Measurements from ENCODE around the gene ATP2A2. TPM values are rescaled to one million over a fixed set of nuclear protein-coding genes. Genes with fewer than 3 reads are reported as not detected.
"Not testable (repeated sequence)": the region's sequence is repeated elsewhere in the genome, so short reads cannot be mapped to it uniquely, and the experiment has no call there.

The ATP2A2 gene
- total RNA-seq, 2 experiments from 2014 or later: 126 to 131 TPM

DNA sequence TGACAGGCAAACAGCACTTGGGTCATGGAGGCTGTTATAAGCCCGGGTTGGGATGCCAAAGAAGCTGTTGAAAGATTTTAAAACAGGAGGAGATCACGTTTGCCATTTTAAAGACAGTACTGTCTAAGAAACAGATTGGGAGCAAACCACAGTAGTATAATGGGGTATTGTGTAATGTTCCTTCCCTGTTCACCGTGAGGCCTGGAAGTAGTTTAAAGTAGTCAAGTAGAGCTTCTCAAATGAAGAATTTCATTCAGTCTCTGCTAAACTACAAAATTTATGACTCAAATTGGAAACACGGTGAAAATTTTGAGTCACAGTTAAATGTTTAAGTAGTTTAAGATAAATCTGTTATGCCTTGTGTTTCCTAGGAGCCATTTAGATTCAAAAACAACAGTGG lies 35.8 kb downstream of the ATP2A2 start:
- Mint-ChIP-seq H3K27ac (no peak overlapping the region), H3K4me1 (peaks cover 41% of the 10 kb centered on the region), H3K36me3 (ENCODE audit: low read depth) (peaks cover 39% of the 10 kb centered on the region), H3K4me3 (no peak overlapping the region), H3K27me3 (no peaks in the 10 kb centered on the region), H3K9me3 (no peaks in the 10 kb centered on the region)
- DNase-seq: no peak
- CTCF ChIA-PET: interaction anchor here (0.6 to 2.0 kb wide), 4 partner anchors 10 to 424 kb away, joined by 3 to 6 read pairs (median 4); no protein-coding TSS in a partner anchor
- POLR2A ChIA-PET: no interaction called here

DNA sequence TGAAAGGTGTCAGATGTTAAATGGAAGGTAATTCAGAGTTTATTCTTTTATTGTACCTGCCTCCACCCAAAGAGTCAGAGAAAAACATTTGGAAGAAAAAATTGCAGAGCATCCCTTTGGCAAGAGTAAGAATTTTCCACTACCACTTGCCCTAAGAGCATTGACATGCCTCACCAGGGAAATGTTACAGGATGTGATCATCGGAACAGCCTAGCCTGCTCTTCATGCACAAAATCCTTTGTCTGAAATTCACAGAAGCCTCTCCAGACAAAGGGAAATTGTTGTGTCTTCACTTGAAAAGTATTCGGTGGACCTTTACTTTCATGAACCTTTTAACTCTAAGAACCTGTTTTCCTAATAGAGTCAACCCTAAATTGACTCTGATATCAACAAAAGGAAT lies 36.9 kb downstream of the ATP2A2 start:
- Mint-ChIP-seq H3K4me1 (peaks cover 38% of the 10 kb centered on the region), H3K36me3 (ENCODE audit: low read depth) (peaks cover 32% of the 10 kb centered on the region), H3K27ac (no peak overlapping the region), H3K27me3 (no peaks in the 10 kb centered on the region), H3K9me3 (no peaks in the 10 kb centered on the region), H3K4me3 (no peak overlapping the region)
- CTCF ChIA-PET: interaction anchor here (0.8 to 2.0 kb wide), 4 partner anchors 13 to 30 kb away, joined by 3 to 6 read pairs (median 3); no protein-coding TSS in a partner anchor
- POLR2A ChIA-PET: no interaction called here
- no peak for DNase-seq

DNA sequence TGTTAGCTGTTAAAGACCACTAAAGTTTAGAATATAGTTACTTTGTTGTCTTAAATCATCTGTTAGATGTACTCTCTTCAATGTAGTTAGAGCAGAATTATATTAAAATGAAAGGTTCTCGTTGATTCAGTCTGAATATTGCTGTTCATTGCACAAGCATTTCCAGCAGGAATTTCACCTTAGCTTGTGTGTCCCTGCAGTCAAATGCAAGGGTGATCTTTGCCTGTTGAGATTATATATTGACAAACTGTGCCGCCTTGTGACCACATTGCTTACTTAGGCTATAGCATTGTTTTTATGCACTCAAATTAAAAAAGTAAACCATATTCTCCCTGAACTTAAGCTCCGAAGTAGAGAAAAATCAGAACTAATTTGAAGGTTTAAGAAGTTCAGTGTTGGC lies 39.5 kb downstream of the ATP2A2 start:
- Mint-ChIP-seq H3K9me3 (no peaks in the 10 kb centered on the region), H3K36me3 (ENCODE audit: low read depth) (peaks cover 19% of the 10 kb centered on the region), H3K4me1 (peaks cover 23% of the 10 kb centered on the region), H3K27me3 (no peaks in the 10 kb centered on the region), H3K4me3 (no peak overlapping the region), H3K27ac (no peak overlapping the region)
- POLR2A ChIA-PET: no interaction called here
- no peak for DNase-seq
- CTCF ChIA-PET: interaction anchor here (2.4 to 3.2 kb wide), 2 partner anchors 10 to 12 kb away, joined by 9 to 18 read pairs; no protein-coding TSS in a partner anchor

DNA sequence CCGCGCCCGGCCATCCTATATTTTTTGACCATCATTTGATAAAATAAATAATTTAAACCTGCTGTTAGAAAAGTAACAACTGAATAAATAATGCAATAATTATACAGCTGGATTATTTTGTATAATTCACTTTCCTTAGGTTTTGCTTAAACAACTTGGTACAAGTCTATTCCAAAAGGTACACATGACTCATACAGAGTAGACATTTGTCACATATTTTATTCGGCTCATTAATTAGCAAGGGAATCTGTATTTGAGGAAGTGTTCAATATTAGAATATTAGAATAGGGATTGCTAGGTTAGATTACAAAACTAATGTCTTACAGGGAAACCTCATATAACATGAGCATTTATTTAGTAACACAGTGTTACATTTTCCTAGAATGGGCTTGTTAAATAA lies 48.7 kb downstream of the ATP2A2 start:
- DNase-seq: no peak
- ChIA-PET POLR2A (interaction anchor here (0.6 kb wide), 1 partner anchor 92 kb away, joined by 3 read pairs; no protein-coding TSS in a partner anchor), CTCF (interaction anchor here (0.9 to 2.2 kb wide), 4 partner anchors 12 to 101 kb away, joined by 3 to 6 read pairs (median 4); no protein-coding TSS in a partner anchor)
- Mint-ChIP-seq H3K27me3 (no peaks in the 10 kb centered on the region), H3K9me3 (no peaks in the 10 kb centered on the region), H3K4me3 (no peak overlapping the region), H3K27ac (no peak overlapping the region), H3K4me1 (peaks cover 10% of the 10 kb centered on the region), H3K36me3 (ENCODE audit: low read depth) (peaks cover 52% of the 10 kb centered on the region)

DNA sequence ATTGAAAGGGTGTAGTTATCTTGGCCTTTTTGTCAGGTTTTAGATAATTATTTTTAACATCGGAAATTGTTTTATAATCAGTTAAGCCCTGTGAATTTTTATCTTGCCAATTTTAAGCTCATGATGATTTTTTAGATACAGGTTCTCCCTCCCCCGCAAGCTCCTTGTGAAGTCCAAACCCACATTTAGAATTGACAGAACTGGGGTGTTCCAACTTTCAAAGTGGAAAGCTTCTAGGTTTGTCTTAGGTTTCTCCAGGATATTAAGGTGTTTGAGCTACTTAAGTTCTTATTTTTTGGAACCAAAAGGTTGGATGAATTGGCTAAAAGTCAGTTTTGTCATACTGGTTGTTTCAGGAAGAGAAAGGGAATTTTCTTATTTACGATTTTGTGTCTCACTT lies 49.1 kb downstream of the ATP2A2 start:
- Mint-ChIP-seq H3K27ac (peak overlapping the region; percentile 66), H3K4me1 (peaks cover 10% of the 10 kb centered on the region), H3K4me3 (no peak overlapping the region), H3K27me3 (no peaks in the 10 kb centered on the region), H3K36me3 (ENCODE audit: low read depth) (peaks cover 52% of the 10 kb centered on the region), H3K9me3 (no peaks in the 10 kb centered on the region)
- no peak for DNase-seq
- ChIA-PET POLR2A (interaction anchor here (0.6 kb wide), 1 partner anchor 91 kb away, joined by 3 read pairs; no protein-coding TSS in a partner anchor), CTCF (interaction anchor here (0.9 to 2.2 kb wide), 4 partner anchors 12 to 101 kb away, joined by 3 to 6 read pairs (median 4); no protein-coding TSS in a partner anchor)

DNA sequence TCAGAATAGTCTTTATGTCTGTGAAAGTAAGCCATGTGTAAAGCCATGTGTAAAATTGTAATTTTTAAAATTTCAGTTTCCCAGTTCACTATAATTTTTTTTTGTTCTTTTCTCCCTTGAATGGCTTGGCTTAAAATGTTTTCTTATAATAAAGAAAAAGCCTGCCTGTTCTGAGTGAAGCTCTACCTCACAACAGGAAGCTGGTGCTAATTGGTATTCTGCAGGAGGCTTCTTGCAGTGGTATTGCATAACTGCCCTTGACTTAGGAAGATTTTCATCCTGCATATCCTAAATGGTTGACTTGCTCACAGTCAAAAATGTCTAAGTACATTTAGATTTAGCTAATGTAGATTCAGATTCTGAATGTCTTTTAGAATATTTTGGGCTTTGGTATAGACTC lies 49.5 kb downstream of the ATP2A2 start:
- H3K27me3 Mint-ChIP-seq: no peaks in the 10 kb centered on the region
- CTCF ChIA-PET: interaction anchor here (0.9 to 2.2 kb wide), 5 partner anchors 13 to 133 kb away, joined by 3 to 6 read pairs (median 4); no protein-coding TSS in a partner anchor
- no peaks in the 10 kb centered on the region for H3K9me3 Mint-ChIP-seq
- no peak overlapping the region for H3K4me3 Mint-ChIP-seq
- DNase-seq: no peak
- POLR2A ChIA-PET: no interaction called here
- peaks cover 10% of the 10 kb centered on the region for H3K4me1 Mint-ChIP-seq
- H3K27ac Mint-ChIP-seq: no peak overlapping the region
- peaks cover 53% of the 10 kb centered on the region for H3K36me3 Mint-ChIP-seq (ENCODE audit: low read depth)

DNA sequence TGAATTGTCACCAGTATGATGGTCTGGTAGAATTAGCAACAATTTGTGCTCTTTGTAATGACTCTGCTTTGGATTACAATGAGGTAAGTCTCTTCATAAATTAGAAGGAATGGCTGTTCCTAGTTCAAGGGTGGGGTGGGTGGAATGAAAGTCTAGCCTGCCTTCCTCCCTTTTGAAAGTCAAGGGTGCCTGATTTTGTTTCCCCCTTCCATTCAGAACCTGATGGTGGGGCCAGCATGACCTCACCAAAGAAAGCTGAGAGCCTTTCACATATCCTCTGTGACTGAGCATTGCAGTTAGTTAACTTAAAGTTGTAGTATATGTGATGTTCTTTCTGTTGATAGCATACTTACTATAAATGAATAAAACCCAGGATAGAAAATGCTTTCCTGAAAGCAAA lies 52.2 kb downstream of the ATP2A2 start:
- H3K9me3 Mint-ChIP-seq: no peaks in the 10 kb centered on the region
- H3K27me3 Mint-ChIP-seq: no peaks in the 10 kb centered on the region
- peaks cover 10% of the 10 kb centered on the region for H3K4me1 Mint-ChIP-seq
- CTCF ChIA-PET: interaction anchor here (1.8 kb wide), 1 partner anchor 12 kb away, joined by 9 read pairs; no protein-coding TSS in a partner anchor
- DNase-seq: no peak
- no peak overlapping the region for H3K4me3 Mint-ChIP-seq
- POLR2A ChIA-PET: no interaction called here
- no peak overlapping the region for H3K27ac Mint-ChIP-seq
- peaks cover 48% of the 10 kb centered on the region for H3K36me3 Mint-ChIP-seq (ENCODE audit: low read depth)

DNA sequence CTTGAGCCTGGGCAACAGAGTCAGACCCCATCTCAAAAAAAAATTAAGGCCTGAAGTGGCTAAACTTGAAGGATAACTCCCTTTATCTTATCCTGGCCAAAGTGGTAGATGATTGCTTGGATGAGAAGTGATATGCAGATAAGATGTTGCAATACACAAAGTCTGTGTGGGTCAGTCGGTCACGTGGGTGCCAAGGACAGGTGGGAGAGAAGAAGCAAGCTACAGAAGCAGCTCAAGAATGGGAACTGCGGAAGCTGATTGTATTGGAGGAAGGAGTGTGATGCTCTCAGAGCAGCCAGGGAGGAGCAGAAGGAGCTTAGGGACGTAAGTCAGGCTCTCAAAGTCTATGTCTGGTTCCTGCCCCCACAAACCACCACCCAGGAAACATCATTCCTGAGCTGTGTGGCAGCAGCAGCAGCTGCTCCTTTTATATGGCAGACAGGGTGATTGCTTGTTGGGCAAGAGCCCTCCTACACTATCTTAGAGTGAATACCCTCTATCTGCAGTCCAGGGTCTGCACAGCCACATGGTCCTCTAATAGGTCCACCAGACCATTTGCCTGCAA lies 54.5 kb downstream of the ATP2A2 start:
- ChIA-PET POLR2A (no interaction called here), CTCF (interaction anchor here (0.7 to 1.7 kb wide), 4 partner anchors 14 to 114 kb away, joined by 3 to 6 read pairs (median 4); partner anchors contain the start of gene ARPC3)
- H3K36me3 Mint-ChIP-seq (ENCODE audit: low read depth): peaks cover 56% of the 10 kb centered on the region
- H3K9me3 Mint-ChIP-seq: no peaks in the 10 kb centered on the region
- no peak overlapping the region for H3K27ac Mint-ChIP-seq
- no peak overlapping the region for H3K4me3 Mint-ChIP-seq
- DNase-seq: no peak
- no peaks in the 10 kb centered on the region for H3K27me3 Mint-ChIP-seq
- H3K4me1 Mint-ChIP-seq: peaks cover 1% of the 10 kb centered on the region

DNA sequence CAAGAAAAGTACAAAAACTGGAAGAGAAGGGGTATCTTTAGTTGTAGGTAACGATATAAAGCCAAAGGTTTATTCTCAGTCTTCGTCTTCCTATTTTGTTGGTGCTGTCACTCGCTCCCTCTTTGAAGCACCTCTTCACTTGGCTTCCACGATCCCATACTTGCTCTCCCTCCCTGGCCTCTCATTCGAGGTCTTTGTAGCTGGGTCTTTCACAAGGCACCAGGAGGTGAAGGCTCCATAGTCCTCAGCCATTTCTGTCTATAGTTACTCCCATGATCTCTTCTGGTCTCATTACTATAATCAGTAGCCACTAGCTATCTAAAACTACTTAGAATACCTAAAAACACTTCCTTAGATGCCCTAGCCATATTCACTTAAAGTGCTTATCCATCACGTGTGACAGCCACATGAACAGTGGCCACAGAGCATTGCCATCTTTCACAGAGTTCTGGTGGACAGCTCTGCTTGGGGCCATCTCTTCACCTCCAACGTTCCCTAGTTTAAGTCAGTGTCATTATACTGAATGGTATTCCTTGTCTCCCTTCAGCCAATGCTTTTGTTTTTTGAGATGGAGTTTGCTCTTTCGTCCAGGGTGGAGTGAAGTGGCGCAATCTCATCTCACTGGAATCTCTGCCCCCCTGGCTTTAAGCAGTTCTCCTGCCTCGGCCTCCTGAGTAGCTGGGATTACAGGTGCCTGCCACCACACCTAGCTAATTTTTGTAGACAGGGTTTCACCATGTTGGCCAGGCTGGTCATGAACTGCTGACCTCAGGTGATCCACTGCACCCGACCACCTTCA lies 57.1 kb downstream of the ATP2A2 start:
- Mint-ChIP-seq H3K9me3 (no peaks in the 10 kb centered on the region), H3K4me1 (no peaks in the 10 kb centered on the region), H3K27ac (peak overlapping the region; percentile 57), H3K4me3 (no peak overlapping the region), H3K27me3 (no peaks in the 10 kb centered on the region), H3K36me3 (ENCODE audit: low read depth) (peaks cover 68% of the 10 kb centered on the region)
- POLR2A ChIA-PET: no interaction called here
- DNase-seq: no peak
- CTCF ChIA-PET: interaction anchor here (0.5 kb wide), 1 partner anchor 51 kb away, joined by 3 read pairs; no protein-coding TSS in a partner anchor

DNA sequence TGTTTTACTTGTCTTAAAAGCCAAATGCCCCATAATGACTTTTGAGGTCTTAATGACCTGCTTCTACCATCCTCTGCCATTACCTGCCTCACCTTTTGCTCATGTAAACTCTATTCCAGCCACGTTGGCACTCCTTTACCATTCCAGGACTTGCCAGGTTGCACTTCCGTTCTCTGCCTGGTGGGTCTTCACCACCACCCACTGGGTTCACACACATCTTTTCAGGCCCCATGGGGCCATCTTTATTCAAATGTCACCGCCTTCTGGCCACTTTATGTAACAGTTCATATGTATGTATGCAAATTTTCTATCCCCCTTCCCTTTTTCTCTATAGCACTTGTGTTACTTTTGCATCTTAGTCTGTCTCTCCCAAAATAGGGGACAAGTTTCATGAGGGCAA lies 57.7 kb downstream of the ATP2A2 start:
- DNase-seq: no peak
- H3K4me3 Mint-ChIP-seq: no peak overlapping the region
- peaks cover 67% of the 10 kb centered on the region for H3K36me3 Mint-ChIP-seq (ENCODE audit: low read depth)
- H3K4me1 Mint-ChIP-seq: no peaks in the 10 kb centered on the region
- ChIA-PET POLR2A (no interaction called here), CTCF (no interaction called here)
- no peak overlapping the region for H3K27ac Mint-ChIP-seq
- H3K27me3 Mint-ChIP-seq: no peaks in the 10 kb centered on the region
- no peaks in the 10 kb centered on the region for H3K9me3 Mint-ChIP-seq

DNA sequence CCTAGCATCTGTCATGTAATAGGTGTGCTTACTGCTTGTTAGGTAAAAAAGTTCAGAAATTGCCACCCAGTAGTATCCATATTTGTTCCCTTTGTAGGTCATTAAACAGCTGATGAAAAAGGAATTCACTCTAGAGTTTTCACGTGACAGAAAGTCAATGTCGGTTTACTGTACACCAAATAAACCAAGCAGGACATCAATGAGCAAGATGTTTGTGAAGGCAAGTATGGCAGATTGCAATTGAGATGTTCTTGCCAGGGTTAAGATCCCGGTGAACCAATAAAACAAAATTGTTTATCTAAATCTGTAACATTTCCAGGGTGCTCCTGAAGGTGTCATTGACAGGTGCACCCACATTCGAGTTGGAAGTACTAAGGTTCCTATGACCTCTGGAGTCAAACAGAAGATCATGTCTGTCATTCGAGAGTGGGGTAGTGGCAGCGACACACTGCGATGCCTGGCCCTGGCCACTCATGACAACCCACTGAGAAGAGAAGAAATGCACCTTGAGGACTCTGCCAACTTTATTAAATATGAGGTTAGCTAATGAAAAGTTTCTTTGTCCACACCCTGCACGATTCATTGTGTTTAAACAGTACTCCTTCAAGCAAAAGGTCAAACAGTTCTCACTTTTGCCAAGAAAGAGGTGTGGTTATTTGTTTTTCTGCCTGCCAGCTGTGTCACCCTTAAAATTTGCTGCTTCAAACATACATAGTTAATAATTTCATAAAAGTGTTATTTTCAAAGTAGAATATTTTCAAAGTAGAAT lies 58.3 kb downstream of the ATP2A2 start:
- H3K9me3 Mint-ChIP-seq: no peaks in the 10 kb centered on the region
- H3K4me3 Mint-ChIP-seq: no peak overlapping the region
- ChIA-PET CTCF (interaction anchor here (0.6 to 2.2 kb wide), 4 partner anchors 11 to 1639 kb away, joined by 3 to 6 read pairs (median 3); no protein-coding TSS in a partner anchor), POLR2A (no interaction called here)
- DNase-seq: no peak
- no peaks in the 10 kb centered on the region for H3K4me1 Mint-ChIP-seq
- peaks cover 69% of the 10 kb centered on the region for H3K36me3 Mint-ChIP-seq (ENCODE audit: low read depth)
- no peak overlapping the region for H3K27ac Mint-ChIP-seq
- H3K27me3 Mint-ChIP-seq: no peaks in the 10 kb centered on the region

DNA sequence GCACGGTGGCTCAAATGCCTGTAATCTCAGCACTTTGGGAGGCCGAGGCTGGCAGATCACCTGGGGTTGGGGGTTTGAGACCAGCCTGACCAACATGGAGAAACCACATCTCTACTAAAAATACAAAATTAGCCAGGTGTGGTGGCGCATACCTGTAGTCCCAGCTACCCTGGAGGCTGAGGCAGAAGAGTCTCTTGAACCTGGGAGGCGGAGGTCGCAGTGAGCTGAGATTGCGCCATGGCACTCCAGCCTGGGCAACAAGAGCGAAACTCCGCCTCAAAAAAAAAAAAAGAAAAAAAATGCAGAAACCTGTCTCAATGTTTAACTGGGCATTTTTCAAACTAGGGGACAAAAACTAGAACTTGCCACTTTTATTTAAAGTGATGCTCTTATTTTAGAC lies 59.2 kb downstream of the ATP2A2 start:
- POLR2A ChIA-PET, H3K9me3 Mint-ChIP-seq, DNase-seq, H3K27me3 Mint-ChIP-seq, H3K4me1 Mint-ChIP-seq, H3K27ac Mint-ChIP-seq, H3K4me3 Mint-ChIP-seq: not testable (repeated sequence)
- H3K36me3 Mint-ChIP-seq (ENCODE audit: low read depth): peaks cover 77% of the 10 kb centered on the region
- CTCF ChIA-PET: interaction anchor here (1.0 to 2.2 kb wide), 4 partner anchors 10 to 220 kb away, joined by 3 to 6 read pairs (median 3); no protein-coding TSS in a partner anchor

All from activated CD4-positive, alpha-beta T cell treated with anti-CD3 and anti-CD28 coated beads, Interleukin-2, amount 10 ng/mL, durations not matched to agents 7 days and 5 days (primary cell).